Natural killer cell (primary cell): ENCODE measurements around the gene SPATA33. TPM values are rescaled to one million over a fixed set of nuclear protein-coding genes. Genes with fewer than 3 reads are reported as not detected.
"Not testable (repeated sequence)": the region's sequence is repeated elsewhere in the genome, so short reads cannot be mapped to it uniquely, and the experiment has no call there.

ENCODE experiments used
- ATAC-seq, 3 donors: fragments of 150-1000 bp in 2 of 3; fragments of 200-7000 bp in 1 of 3; cut with Tn5 transposase; 1 replicate in 1 of 3; 2 replicates in 2 of 3; pipeline ENCODE4 v1.10.0; 2021; ENCODE audit warnings: mild to moderate bottlenecking in 2 of 3, moderate library complexity in 2 of 3
- DNase-seq, 2 donors: peaks; one replicate each; pipeline versions ENCODE4 v3.0.0 to v3.0.0-alpha.2; 2013 to 2021; ENCODE audit warnings: mixed read lengths in 1 of 2
- H3K27ac ChIP-seq: one replicate; pipeline ENCODE4 v1.5.1; 2013; ENCODE audit warnings: mild to moderate bottlenecking, low read length
- H3K27me3 ChIP-seq: one replicate; pipeline ENCODE4 v1.6.1; 2013; ENCODE audit warnings: low read length; ENCODE audit not compliant: control insufficient read depth, insufficient read depth
- H3K36me3 ChIP-seq: one replicate; pipeline ENCODE4 v1.6.1; 2013; ENCODE audit warnings: low read length; ENCODE audit not compliant: control insufficient read depth, insufficient read depth
- H3K4me1 ChIP-seq: one replicate; pipeline ENCODE4 v1.6.1; 2013; ENCODE audit warnings: low read length; ENCODE audit not compliant: control insufficient read depth, insufficient read depth
- H3K4me3 ChIP-seq: one replicate; pipeline ENCODE4 v1.5.1; 2013; ENCODE audit warnings: low read length
- H3K9me3 ChIP-seq: one replicate; pipeline ENCODE4 v1.6.1; 2013; ENCODE audit warnings: low read length; ENCODE audit not compliant: control insufficient read depth, insufficient read depth
- H3K27ac Mint-ChIP-seq, 2 donors: one replicate each; pipeline ENCODE4 v1.8.0; 2022; ENCODE audit warnings: mild to moderate bottlenecking in 2 of 2, mixed read lengths in 2 of 2, moderate library complexity in 1 of 2
- H3K27me3 Mint-ChIP-seq, 2 donors: one replicate each; pipeline ENCODE4 v1.8.0; 2022; ENCODE audit warnings: low read depth in 2 of 2, mixed read lengths in 2 of 2
- H3K36me3 Mint-ChIP-seq: one replicate; pipeline ENCODE4 v1.8.0; 2022; ENCODE audit warnings: mixed read lengths
- H3K4me1 Mint-ChIP-seq, 2 donors: one replicate each; pipeline ENCODE4 v1.8.0; 2022; ENCODE audit warnings: mixed read lengths in 2 of 2
- H3K4me3 Mint-ChIP-seq: one replicate; pipeline ENCODE4 v1.8.0; 2022; ENCODE audit warnings: mild to moderate bottlenecking, moderate library complexity, mixed read lengths
- H3K9me3 Mint-ChIP-seq, 2 donors: one replicate each; pipeline ENCODE4 v1.8.0; 2022; ENCODE audit warnings: mixed read lengths in 2 of 2
- CTCF ChIP-seq: fragments of 200-600 bp; IDR thresholded peaks from one replicate; pipeline ENCODE4 v1.8.0; 2022; ENCODE audit warnings: antibody characterized with exemption
- WGBS: methylation state at CpG from one replicate; pipeline ENCODE4 v1.1.7; 2013; ENCODE audit warnings: missing lambda C conversion rate; ENCODE audit not compliant: insufficient coverage; 5-methylcytosine and 5-hydroxymethylcytosine counted together
- intact Hi-C: fragments of 100-400 bp; cut with micrococcal nuclease; formaldehyde crosslinking; loops from one replicate; pipeline ENCODE4 v1.14.2; 2022
- total RNA-seq, 4 donors: library from RNA; stranded (reverse); fragments of 120-200 nt in 1 of 4; gene quantifications; one replicate each; pipeline versions ENCODE4 v1.2.3 to v1.2.4, GENCODE V29; 2013 to 2022

Gene SPATA33
- total RNA-seq, 3 donors from 2014 or later (not counting 1 experiment from before 2014, with no cell fraction given) = 6.5 to 11.9 (median 8.4) TPM

GRCh38 chr16:89697616-89698331, 40.1 kb downstream of the SPATA33 start:
- DNase-seq (peak in 1 of 2 donors; percentile 12), ATAC-seq (no peak)
- peaks cover 21% of the 10 kb centered on the region for H3K36me3 ChIP-seq
- Mint-ChIP-seq H3K27ac (no peak overlapping the region), H3K4me3 (no peak overlapping the region), H3K4me1 (peaks cover 12 to 41% of the 10 kb centered on the region in 2 donors), H3K27me3 (no peaks in the 10 kb centered on the region), H3K36me3 (no peaks in the 10 kb centered on the region), H3K9me3 (no peaks in the 10 kb centered on the region)
- H3K4me3 ChIP-seq = no peak overlapping the region
- WGBS = 93% methylated on average over 32 of the region's 32 CpGs
- peaks cover 51% of the 10 kb centered on the region for H3K4me1 ChIP-seq
- no peak for TF ChIP-seq CTCF
- H3K9me3 ChIP-seq = no peaks in the 10 kb centered on the region
- H3K27ac ChIP-seq = no peak overlapping the region
- no peaks in the 10 kb centered on the region for H3K27me3 ChIP-seq
- intact Hi-C loops = no loop called here

- H3K4me1 ChIP-seq = peaks cover 51% of the 10 kb centered on the region
- H3K9me3 Mint-ChIP-seq = not testable (repeated sequence)
Observed at GRCh38 chr16:89698717-89699116, 41.1 kb downstream of the SPATA33 start.

GRCh38 chr16:89699629-89700099, 42.0 kb downstream of the SPATA33 start:
- peak overlapping the region; percentile 72 for H3K4me3 Mint-ChIP-seq
- intact Hi-C loops = loop anchor here (1.0 to 2.0 kb wide), 4 partner anchors 13 to 161 kb away; partner anchors contain the start of gene CDK10
- H3K9me3 ChIP-seq, DNase-seq, H3K27me3 Mint-ChIP-seq, H3K36me3 ChIP-seq, ATAC-seq, H3K36me3 Mint-ChIP-seq, H3K9me3 Mint-ChIP-seq, H3K27me3 ChIP-seq, H3K4me3 ChIP-seq: not testable (repeated sequence)
- peaks cover 12 to 32% of the 10 kb centered on the region in 2 donors for H3K4me1 Mint-ChIP-seq
- Histone ChIP-seq H3K27ac (peak overlapping the region; percentile 83), H3K4me1 (peaks cover 48% of the 10 kb centered on the region)
- H3K27ac Mint-ChIP-seq = peak overlapping the region; percentile 81 to 86
- WGBS = 73% methylated on average over 18 of the region's 18 CpGs

More at GRCh38 chr16:89698717-89699116, 41.1 kb downstream of the SPATA33 start:
- H3K27ac ChIP-seq, ATAC-seq, DNase-seq, H3K36me3 Mint-ChIP-seq, H3K4me3 Mint-ChIP-seq, H3K27me3 Mint-ChIP-seq, H3K9me3 ChIP-seq, H3K27me3 ChIP-seq, H3K4me3 ChIP-seq, intact Hi-C loops: not testable (repeated sequence)
- Mint-ChIP-seq H3K27ac (peak overlapping the region; percentile 30 to 81), H3K4me1 (peaks cover 12 to 35% of the 10 kb centered on the region in 2 donors)
- H3K36me3 ChIP-seq = peaks cover 14% of the 10 kb centered on the region
- WGBS = 98% methylated on average over 11 of the region's 14 CpGs

GRCh38 chr16:89700100-89700648, 42.5 kb downstream of the SPATA33 start:
- Histone ChIP-seq H3K4me3 (peak overlapping the region; percentile 38), H3K36me3 (peaks cover 5% of the 10 kb centered on the region), H3K9me3 (no peaks in the 10 kb centered on the region), H3K27me3 (no peaks in the 10 kb centered on the region), H3K4me1 (peaks cover 44% of the 10 kb centered on the region), H3K27ac (peak overlapping the region; percentile 83)
- H3K27me3 Mint-ChIP-seq = no peaks in the 10 kb centered on the region
- ATAC-seq (peak; percentile 43 to 57 (median 49)), DNase-seq (peak; percentile 97 to 99)
- H3K27ac Mint-ChIP-seq = peak overlapping the region; percentile 81 to 86
- H3K4me1 Mint-ChIP-seq = peaks cover 12 to 32% of the 10 kb centered on the region in 2 donors
- H3K36me3 Mint-ChIP-seq = no peaks in the 10 kb centered on the region
- intact Hi-C loops = loop anchor here (1.0 to 2.0 kb wide), 4 partner anchors 13 to 161 kb away; partner anchors contain the start of gene CDK10
- under 1% methylated on average over 30 of the region's 30 CpGs for WGBS
- peak overlapping the region; percentile 72 for H3K4me3 Mint-ChIP-seq
- no peaks in the 10 kb centered on the region for H3K9me3 Mint-ChIP-seq
- peak; percentile 79 for TF ChIP-seq CTCF
